HL-60 (cell line): ENCODE measurements around the gene LEF1.

Experiments
- TF ChIP-seq, protein P1 (sequence below): IDR thresholded peaks from 2 replicates; pipeline ENCODE4 v1.6.1; 2012; ENCODE audit warnings: low read depth; ENCODE audit not compliant: insufficient replicate concordance
- TF ChIP-seq, protein P2 (sequence below): IDR thresholded peaks from one replicate; pipeline ENCODE4 v1.5.1; 2011; ENCODE audit warnings: low read length, control low read depth, inconsistent platforms; ENCODE audit not compliant: insufficient read depth

DNA sequence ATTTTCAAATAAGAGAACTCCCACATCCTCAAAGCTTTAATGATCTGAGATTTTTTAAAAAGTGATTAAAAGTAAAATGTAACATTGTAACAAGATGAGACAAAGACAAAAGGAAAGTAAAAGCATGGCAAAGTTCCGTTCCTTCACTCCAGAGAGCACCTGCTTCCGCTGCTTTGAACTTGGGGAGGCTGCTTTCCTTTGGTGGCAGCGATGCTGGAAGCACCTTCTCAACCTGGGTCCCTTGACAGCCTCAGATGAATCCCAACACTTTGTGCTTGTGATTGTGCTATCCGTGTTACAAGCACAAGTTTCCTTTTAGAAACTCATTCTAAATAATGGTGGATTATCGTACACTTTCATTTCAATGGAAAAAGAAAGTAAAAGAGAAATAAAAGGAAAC lies 119.3 kb downstream of the LEF1 start:
- TF ChIP-seq, protein P1, sequence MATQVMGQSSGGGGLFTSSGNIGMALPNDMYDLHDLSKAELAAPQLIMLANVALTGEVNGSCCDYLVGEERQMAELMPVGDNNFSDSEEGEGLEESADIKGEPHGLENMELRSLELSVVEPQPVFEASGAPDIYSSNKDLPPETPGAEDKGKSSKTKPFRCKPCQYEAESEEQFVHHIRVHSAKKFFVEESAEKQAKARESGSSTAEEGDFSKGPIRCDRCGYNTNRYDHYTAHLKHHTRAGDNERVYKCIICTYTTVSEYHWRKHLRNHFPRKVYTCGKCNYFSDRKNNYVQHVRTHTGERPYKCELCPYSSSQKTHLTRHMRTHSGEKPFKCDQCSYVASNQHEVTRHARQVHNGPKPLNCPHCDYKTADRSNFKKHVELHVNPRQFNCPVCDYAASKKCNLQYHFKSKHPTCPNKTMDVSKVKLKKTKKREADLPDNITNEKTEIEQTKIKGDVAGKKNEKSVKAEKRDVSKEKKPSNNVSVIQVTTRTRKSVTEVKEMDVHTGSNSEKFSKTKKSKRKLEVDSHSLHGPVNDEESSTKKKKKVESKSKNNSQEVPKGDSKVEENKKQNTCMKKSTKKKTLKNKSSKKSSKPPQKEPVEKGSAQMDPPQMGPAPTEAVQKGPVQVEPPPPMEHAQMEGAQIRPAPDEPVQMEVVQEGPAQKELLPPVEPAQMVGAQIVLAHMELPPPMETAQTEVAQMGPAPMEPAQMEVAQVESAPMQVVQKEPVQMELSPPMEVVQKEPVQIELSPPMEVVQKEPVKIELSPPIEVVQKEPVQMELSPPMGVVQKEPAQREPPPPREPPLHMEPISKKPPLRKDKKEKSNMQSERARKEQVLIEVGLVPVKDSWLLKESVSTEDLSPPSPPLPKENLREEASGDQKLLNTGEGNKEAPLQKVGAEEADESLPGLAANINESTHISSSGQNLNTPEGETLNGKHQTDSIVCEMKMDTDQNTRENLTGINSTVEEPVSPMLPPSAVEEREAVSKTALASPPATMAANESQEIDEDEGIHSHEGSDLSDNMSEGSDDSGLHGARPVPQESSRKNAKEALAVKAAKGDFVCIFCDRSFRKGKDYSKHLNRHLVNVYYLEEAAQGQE, result no peak
- TF ChIP-seq, protein P2, sequence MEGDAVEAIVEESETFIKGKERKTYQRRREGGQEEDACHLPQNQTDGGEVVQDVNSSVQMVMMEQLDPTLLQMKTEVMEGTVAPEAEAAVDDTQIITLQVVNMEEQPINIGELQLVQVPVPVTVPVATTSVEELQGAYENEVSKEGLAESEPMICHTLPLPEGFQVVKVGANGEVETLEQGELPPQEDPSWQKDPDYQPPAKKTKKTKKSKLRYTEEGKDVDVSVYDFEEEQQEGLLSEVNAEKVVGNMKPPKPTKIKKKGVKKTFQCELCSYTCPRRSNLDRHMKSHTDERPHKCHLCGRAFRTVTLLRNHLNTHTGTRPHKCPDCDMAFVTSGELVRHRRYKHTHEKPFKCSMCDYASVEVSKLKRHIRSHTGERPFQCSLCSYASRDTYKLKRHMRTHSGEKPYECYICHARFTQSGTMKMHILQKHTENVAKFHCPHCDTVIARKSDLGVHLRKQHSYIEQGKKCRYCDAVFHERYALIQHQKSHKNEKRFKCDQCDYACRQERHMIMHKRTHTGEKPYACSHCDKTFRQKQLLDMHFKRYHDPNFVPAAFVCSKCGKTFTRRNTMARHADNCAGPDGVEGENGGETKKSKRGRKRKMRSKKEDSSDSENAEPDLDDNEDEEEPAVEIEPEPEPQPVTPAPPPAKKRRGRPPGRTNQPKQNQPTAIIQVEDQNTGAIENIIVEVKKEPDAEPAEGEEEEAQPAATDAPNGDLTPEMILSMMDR, result no peak
